GM18499 (cell line): ENCODE measurements around the gene DCUN1D4.

Experiments
- ATAC-seq: cut with Tn5 transposase; IDR thresholded peaks from one replicate; pipeline ENCODE4 v1.9.1; 2021; ENCODE audit warnings: moderate number of reproducible peaks; ENCODE audit not compliant: insufficient read depth, unreplicated experiment

DCUN1D4 gene

DNA sequence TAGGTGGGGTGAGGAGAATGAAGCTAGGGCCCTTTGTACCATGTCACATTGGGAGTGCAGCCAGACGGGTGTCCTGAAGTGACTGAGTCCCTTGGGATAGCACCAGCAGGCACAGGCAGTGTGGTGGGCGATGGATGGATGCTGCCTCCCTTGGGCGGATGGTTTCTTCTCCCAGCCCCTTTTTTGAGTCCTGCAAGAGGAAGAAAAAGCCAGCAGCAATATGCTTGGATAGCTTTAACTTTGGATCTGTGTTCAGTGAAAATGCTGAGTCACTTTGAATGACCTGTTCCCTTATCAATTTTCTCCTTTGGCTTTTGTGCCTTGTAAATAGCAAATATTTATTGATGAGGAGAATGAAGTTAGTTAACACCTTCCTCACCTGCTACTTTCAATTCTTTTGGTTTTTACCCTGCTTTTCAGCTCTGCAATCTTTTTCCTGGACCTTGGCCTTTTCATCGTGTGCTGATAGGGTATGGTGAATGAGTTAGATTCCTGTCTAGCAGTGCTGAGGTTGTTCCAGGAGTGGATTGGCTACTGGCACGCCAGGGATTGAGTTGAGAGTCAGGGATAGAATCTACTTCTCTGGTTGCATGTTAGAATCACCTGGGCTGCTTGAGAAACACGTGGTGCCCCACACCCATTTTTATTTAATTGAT lies 10.2 kb downstream of the DCUN1D4 start:
- ATAC-seq: no peak

DNA sequence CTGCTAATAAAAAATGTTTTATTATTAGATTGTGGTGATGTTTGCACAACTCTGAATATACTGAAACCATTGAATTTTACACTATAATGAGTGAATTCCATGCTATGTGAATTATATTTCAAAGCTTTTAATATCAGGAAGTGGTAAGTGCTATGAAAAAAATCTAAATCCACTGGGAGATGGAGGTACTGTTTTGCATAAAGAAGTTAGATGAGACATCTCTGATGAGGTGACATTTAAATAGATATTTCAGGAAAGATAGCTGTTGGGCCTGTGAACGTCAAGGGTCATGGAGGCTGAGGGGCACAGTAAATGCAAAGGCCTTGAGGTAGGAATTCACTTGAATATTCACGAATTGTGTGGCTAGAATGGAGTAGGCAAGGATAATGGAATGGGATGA lies 12.3 kb downstream of the DCUN1D4 start:
- ATAC-seq: no peak

DNA sequence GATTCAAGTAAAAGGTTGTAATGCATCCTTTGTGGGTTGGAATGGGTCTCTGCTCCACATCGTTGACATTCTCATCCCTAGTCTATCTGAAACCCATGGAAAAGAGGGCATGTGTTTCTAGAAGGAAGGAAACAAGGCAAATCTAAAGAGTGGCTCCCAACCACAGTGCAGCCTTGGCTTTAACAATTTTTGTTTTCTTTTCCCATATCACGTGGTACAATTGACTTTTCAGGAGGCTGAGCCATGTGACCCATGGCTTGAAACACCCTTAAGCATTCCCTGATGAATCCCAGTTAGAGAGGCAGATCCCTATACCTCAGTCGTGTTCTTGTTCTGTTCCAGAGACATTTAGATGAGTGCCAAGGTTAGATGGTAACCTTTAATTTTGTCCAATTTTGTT lies 12.8 kb downstream of the DCUN1D4 start:
- ATAC-seq: no peak

DNA sequence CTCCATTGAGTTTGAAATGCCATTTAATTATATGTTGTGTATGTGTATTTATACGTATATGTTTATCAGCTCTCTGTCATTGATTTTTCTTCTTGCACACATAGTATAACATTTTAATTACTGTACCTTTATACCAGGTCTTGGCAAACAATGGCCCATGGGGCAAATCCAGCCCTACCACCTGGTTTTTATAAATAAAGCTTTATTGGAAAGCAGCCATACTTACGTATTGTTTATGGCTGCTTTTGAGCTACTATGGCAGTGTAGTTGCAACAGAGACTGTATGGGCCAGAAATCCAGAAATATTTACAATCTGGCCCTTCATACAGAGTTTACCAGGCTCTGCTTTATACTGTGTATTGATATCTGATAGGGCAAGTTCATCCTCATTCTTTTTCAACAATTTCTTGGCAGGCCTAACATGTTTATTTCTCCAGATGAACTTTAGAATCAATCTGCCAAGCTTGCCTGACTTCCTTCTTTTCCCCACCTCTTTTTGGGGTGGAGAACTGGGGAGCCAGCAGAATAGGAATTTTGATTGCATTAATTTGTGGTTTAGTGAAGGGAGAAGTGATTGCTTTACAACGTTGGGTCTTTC lies 15.8 kb downstream of the DCUN1D4 start:
- ATAC-seq: no peak

DNA sequence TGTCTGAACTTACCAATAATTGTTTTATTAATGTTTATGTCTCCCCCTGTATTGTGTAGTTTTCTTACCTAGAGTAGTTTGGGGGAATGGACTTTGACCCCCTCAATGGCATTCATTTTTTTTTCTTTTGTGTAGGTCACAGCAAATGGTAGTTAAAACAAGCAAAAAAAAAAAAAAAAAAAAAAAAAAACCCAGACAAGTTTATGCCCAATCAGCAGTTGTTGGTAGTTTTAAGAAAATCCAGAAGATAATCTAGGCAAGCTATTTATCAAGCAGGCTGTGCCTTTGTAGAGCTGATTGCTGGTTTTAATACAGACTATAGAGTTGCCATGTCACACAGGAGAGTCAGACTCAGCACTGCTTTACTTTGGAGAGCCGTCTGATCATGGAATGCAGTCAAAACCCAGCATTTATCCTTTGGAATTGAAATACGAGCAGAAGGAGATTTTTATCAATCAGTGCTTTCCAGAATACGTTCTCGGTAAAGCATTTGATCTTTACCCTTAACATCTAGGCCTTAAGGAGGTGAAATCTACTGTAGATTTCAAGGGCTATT lies 16.6 kb downstream of the DCUN1D4 start:
- no peak for ATAC-seq

DNA sequence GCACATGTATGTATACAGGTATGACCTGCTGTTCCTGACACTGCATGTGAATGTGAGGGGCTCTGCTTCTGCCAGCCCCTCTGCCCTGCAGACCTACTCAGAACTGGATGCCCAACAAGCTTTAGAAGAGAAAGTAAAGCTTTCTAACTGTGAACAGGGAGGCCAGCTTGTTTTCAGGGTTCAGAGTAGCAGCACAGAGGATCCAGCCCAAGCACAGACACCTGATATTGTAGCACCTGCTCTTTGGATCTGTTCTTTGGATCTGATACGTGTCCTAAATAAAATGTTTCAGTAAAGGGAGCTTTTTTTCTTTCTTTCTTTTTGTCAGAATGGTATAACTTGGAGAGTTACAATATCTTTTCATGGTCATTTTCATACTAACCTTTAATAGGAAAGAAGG lies 19.2 kb downstream of the DCUN1D4 start:
- ATAC-seq: no peak

DNA sequence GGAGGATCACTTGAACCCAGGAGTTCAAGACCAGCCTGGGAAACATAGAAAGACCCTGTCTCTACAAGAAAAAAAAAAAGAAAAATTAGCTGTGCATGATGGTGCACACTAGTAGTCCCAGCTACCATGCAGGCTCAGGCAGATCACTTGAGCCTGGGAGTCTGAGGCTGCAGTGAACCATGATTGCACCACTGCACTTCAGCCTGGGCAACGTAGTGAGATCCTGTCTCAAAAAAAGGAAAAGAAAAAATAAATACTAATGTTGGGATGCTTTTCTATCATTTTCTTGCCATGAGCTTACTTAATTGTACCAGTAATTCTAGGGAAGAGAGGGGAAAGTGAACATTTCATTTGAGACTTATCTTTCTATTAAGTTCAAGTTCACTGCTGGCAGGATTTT lies 19.8 kb downstream of the DCUN1D4 start:
- no peak for ATAC-seq

DNA sequence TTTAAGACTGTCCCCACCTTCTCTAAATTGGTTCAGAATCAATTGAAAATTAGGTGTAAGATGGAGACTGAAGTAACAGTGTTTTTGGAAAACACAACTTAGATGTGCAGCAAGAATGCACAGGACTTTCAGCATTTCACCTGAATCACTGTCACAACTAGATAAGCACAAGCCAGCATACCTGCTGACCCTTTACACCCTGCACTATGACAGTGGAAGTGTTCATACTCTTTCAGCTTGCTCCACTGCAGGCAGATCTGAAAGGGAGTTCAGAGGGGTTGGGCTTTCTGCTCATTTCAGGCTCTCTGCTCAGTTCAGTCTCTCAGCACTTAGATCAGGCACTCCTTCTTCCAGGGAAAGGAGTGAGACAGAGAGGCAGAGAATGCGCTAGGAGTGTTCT lies 22.8 kb downstream of the DCUN1D4 start:
- ATAC-seq: no peak

DNA sequence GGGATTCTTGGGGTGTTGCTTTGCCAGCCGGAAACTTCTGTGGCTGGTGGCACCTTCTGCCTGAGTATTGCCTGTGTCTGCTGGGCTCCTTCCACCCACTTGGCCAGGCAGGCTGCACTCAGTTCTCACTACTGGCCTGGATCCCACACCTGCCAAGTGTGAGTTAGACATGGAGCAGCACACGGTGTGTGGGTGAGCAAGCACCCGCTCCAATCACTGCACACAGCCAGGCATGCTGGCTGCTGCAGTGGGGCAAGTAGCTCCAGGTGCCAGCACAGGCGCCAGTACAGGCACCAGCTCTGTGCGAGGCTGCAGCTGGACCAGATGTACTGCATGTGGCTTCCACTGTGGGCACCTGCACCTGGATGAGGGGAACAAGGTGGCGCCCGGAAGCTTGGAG lies 23.9 kb downstream of the DCUN1D4 start:
- no peak for ATAC-seq

DNA sequence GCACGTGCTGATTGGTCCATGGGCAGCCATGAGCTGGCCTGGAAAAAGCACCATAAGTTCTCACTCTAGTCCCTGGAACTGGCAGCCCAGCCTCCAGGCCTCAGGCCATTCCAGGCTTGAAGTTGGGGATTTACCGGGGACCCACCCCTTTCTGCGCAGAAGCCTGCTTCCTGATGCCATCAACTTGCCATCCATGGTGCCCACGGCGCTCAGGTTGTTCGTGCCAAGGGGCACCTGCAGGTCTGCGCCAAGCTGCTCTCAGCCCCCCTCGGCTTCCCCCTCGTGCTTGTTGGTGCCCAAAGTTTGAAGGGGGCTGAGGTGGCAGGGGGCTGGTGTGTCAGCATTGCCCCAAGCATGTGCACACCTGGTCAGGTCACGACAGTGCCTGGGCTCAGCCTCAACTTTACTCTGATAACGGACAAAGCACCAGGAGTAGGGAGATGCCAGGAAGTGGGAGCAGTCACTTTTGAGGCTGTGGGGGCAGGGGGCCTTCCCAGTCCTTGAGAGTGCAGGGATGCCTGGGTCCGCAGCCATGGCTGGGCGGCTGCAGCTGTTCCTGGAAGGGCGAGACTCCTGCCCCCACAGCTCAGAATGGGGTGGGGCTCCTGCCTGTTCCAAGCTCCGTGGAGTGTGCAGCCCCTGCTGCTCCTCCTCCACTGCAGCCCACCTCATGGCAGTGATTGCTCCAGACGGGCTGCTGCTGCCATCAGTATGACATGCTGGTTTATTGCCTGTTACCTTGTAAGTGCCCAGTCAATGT lies 24.9 kb downstream of the DCUN1D4 start:
- ATAC-seq: no peak

DNA sequence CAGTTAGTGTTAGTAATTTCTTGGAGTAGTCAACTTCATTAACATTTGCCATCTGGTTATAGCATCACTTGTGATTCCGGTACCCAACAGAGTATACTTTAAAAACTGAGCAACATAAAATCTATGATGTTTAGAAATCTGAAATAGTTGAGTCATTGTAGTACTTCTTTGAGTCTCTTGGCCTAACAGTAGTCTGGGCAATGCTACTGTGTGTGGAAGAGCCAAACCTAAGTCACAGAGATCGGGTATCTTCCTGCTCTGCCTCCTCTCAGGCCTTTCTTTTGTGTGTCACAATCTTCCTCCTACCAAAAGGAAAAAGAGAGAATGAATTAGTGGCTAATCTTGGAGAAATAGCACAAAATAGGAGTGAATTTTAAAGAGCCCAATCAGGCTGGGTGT lies 25.5 kb downstream of the DCUN1D4 start:
- ATAC-seq: no peak

DNA sequence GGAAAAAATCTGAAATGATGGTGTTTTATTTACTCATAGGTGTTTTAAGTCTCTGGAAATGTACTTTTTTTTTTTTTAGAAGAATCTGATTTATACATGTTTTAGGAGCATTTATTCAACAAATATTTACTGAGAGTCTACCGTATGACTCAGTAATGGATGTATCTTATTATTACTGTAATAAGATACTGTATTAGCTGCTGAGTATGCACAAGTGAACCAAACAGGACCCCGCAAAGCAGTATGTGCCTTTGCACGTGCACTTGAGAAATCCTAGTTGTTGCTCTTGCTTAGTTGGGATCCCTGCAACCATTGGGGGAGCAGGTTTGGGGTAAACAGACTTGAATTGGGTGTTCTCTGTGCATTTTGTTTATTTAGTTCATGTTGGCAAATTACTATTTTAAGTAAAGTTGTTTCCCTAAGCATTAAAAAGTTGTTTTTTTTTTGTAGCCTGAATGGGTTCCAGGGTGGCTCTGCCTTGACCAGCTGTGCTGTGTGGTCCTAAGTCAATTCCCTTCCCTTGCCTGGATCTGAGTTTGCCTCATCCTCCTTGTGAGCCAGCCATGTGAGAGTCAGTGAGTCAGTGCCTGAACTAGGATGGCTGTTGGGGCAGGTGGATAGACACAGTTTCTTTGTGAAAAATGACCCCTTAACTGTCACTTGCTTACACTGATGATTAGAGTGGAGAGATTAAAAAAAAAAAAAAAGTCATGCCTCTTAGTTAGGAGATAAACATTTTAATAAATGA lies 27.7 kb downstream of the DCUN1D4 start:
- no peak for ATAC-seq

DNA sequence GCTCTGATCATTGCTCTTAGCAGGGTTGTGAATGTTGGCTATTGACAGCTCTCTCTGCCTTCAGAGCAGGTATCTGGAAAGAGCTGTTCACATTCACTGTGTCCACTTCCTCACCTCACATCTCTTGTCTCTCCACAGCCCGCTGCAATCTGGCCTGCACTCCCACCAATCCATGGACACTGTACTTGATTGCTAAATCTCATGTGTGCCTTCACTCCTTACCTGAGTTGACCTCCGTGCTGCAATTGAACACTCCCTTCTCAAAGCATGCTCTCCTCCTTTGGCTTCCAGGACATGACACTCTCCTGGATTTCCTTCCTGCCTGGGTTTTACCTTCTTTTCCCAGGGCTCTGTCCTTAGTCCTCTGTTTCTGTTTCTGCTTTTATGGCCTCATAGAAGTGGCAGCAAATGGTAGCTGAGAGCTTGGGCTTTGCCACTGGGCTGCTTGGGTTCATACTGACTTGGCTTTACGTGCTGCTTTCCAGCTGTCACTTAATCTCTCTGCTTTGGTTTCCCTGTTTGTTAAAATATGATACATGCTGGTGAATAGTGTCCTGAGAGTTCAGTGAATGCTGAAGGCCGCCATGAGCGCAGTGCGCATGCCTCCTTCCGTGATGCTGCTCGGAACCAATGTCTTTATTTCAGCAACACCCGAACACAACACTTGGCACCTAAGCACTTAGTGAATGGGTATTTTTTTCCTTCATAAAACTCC lies 29.5 kb downstream of the DCUN1D4 start:
- ATAC-seq: no peak

DNA sequence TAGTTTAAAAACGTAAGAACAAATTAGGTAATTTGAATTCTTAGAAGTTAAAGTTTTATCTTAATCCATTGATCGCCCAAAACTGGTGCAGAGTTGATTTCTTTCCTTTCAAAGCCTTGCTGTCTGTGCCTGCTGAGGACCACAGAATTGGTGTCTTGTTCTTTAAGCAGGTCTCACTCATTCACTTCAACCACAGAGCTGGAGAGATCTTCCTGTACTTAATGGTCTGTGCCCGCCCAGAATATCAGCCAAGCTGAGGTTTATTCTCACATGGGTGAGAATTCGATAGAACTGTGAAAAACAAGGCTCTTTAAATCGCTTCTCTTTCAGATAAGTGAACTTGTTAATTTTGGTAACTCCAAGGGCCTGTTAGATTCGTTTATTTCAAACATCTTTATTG lies 31.6 kb downstream of the DCUN1D4 start:
- ATAC-seq: no peak

DNA sequence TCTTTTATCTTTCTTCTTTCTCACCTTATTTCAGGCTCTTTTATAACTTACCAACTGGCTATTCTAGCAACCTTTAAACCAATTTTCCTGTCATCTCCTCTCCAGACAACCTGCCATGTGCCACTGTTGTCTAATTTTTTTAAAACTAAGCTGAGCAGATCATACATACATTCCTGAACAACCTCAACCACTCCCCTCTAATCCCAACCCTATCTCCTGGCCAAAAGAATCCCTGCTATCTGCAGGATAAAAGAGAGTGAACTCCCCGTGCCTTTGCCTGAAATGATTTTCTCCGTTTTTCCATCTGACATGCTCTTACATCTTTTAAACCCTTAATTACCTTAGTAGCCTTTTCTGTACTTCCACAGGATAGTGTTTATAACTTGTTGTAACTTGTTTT lies 35.5 kb downstream of the DCUN1D4 start:
- no peak for ATAC-seq

DNA sequence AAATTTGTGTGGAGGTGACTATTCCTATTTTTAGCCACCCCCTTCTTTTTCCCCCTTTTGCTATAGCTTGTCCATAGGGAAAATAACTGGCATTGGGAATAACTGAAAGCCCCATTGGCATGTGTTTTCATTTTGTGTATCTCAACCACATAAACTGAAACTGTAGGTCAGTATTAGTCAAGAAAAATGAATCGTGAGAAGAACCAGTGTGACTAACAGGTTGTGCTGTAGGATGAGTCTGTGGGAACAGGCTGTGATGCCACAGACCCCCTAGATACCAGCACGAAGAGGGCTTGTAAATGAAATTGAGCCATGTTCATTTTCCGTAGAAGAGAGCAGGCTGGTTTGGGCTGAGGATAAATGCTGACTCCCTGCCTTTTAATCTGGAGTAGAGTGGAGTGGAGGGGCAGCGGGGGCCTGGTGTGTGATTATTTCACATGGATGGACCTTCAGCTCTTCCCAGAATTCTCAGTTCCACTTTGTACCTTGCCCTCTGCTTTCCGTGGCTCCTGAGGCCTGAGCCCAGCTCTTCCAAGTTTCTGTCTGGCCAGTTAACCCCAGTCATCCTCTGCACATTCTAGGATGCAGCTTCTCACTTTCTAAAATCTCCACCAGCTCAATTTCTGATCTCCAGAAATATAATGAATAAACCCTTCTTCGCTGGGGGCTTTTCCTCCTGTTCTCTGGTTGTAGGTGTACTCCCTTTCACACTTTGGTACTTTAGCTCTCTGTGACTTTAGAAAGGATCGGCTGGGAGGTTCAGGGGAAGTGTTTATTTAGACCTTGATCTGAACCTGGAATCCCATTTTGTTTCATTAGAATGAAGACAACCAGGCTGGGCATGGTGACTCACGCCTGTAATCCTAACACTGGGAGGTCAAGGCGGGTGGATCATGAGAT lies 37.3 kb downstream of the DCUN1D4 start:
- ATAC-seq: no peak

DNA sequence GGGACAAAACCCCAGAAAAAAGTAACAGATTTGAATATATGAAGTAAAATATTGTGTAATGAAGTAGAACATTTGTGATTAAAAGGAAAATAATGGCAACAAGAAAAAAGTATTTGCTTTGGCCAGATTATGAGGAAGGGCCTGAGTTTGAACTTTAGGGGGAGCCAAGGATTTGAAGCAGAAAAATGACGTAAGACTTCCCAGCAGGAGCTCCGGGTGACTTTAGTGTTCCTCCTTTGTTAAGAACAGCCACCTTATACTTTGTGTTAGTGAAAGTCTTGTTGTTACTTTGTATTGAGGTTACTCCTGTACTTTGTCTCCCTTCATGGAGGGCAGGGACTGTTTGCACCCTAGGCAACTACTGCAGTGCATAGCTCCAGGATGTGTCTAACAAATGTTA lies 41.1 kb downstream of the DCUN1D4 start:
- no peak for ATAC-seq

DNA sequence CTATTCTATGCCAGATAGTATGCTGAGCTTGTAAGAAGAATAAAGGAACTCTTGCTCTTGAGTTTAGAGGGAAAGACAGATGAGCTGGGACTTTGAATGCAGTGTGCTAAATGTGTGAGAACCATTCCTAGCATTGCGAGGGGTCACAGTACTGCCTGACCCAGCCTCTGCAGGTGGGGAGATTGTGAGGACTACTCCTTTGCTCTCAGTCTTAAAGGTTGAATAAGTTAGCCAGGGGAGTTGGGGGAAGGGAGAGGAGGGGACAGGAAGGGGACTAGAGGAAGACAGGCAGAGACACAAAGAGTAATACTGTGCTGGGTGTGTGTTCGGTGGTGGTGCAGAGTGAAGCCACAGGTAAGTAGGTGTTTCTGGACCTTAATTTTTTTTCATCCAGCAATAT lies 41.7 kb downstream of the DCUN1D4 start:
- no peak for ATAC-seq

DNA sequence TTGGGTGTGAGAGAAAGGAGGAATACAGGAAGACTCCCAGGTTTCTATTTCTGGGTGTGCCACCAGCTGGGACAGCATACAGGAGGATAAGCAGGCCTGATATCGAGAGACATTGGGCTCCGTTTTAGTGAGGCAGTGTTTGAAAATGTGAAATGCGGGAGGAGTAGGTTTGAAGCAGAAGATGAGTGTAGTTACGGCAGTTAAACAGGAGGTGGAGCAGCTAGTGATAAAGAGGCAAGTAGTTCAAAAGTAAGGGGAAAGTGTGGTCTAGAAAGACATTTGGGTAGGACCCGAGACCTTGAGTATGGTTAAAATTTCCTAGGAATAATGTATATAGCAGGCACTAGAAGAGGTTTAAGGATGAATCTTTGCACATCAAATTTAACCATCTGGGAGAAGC lies 42.4 kb downstream of the DCUN1D4 start:
- peak; percentile 60 for ATAC-seq
